SK-N-SH (cell line): ENCODE results near the gene AGO3. TPM values are rescaled to one million over a fixed set of nuclear protein-coding genes. Genes with fewer than 3 reads are reported as not detected.

Source experiments
- CTCF ChIA-PET: fragments of 300-600, 350-600 bp; formaldehyde crosslinking; extraction: SDS; loops from one replicate; lab custom pipeline; 2021; lab: Yijun Ruan, JAX
- POLR2A ChIA-PET: fragments of 350-600 bp; sonication (Branson Sonifier 250); formaldehyde crosslinking; extraction: SDS; loops from one replicate; lab custom pipeline; 2020; ENCODE audit warnings: antibody characterized with exemption, inconsistent platforms; lab: Yijun Ruan, JAX
- DNase-seq: peaks from one replicate; pipeline ENCODE4 v3.0.0; 2012
- H2AFZ ChIP-seq: fragments of 200-600 bp; sonication (generic); 2 replicates; pipeline ENCODE4 v1.8.1; 2016; ENCODE audit warnings: antibody characterized with exemption, mild to moderate bottlenecking, low read depth
- H3F3A ChIP-seq: fragments of 200-600 bp; sonication (generic); replicated peaks from 2 replicates; pipeline ENCODE3; 2016; ENCODE audit warnings: antibody characterized with exemption, mild to moderate bottlenecking; ENCODE audit not compliant: insufficient read depth
- H3K27ac ChIP-seq, 2 experiments: fragments of 200-500 bp in 1 of 2; fragments of 200-600 bp in 1 of 2; sonication (Bioruptor generic) in 1 of 2; sonication (generic), shearing (Covaris generic) in 1 of 2; 2 replicates each; pipeline versions ENCODE4 v1.5.1 to v1.6.1; 2014 to 2016; ENCODE audit warnings: low read depth in 2 of 2, inconsistent platforms in 1 of 2, low read length in 1 of 2, mild to moderate bottlenecking in 1 of 2, mixed read lengths in 1 of 2
- H3K27me3 ChIP-seq: fragments of 200-600 bp; sonication (generic), shearing (Covaris generic); 2 replicates; pipeline ENCODE4 v1.6.1; 2016; ENCODE audit warnings: mixed run types; ENCODE audit not compliant: insufficient read depth
- H3K36me3 ChIP-seq, 2 experiments: fragments of 200-500 bp in 1 of 2; fragments of 200-600 bp in 1 of 2; sonication (Bioruptor generic) in 1 of 2; sonication (generic) in 1 of 2; replicated peaks in 1 of 2; 2 replicates each; pipeline versions ENCODE3 to v1.5.1; 2014 to 2016; ENCODE audit warnings: low read length in 1 of 2, mild to moderate bottlenecking in 1 of 2; ENCODE audit not compliant: insufficient read depth in 2 of 2, control insufficient read depth in 1 of 2
- H3K4me1 ChIP-seq, 2 experiments: fragments of 200-500 bp in 1 of 2; fragments of 200-600 bp in 1 of 2; sonication (Bioruptor generic) in 1 of 2; sonication (generic), shearing (Covaris generic) in 1 of 2; 2 replicates each; pipeline versions ENCODE4 v1.5.1 to v1.6.1; 2014 to 2016; ENCODE audit warnings: low read depth in 1 of 2, low read length in 1 of 2, mixed run types in 1 of 2; ENCODE audit not compliant: insufficient read depth in 2 of 2, control insufficient read depth in 1 of 2
- H3K4me2 ChIP-seq: fragments of 200-600 bp; sonication (generic), shearing (Covaris generic); 2 replicates; pipeline ENCODE4 v1.6.1; 2017; ENCODE audit warnings: mixed run types
- H3K4me3 ChIP-seq, 2 experiments: fragments of 200-500 bp in 1 of 2; fragments of 200-600 bp in 1 of 2; sonication (Bioruptor generic) in 1 of 2; sonication (generic), shearing (Covaris generic) in 1 of 2; 2 replicates each; pipeline versions ENCODE4 v1.5.1 to v1.8.1; 2014 to 2016; ENCODE audit warnings: low read depth in 2 of 2, inconsistent platforms in 1 of 2, low read length in 1 of 2, mild to moderate bottlenecking in 1 of 2, mixed read lengths in 1 of 2, moderate library complexity in 1 of 2
- H3K79me2 ChIP-seq: fragments of 200-600 bp; sonication (generic); 2 replicates; pipeline ENCODE4 v1.8.1; 2017; ENCODE audit warnings: mild to moderate bottlenecking; ENCODE audit not compliant: insufficient read depth
- H3K9ac ChIP-seq: fragments of 200-600 bp; sonication (generic); 2 replicates; pipeline ENCODE4 v1.6.1; 2017; ENCODE audit warnings: mixed run types
- H3K9me2 ChIP-seq: fragments of 200-600 bp; sonication (generic); 2 replicates; pipeline ENCODE4 v1.6.1; 2017; ENCODE audit warnings: mixed run types
- H3K9me3 ChIP-seq: fragments of 200-600 bp; sonication (generic); 2 replicates; pipeline ENCODE4 v1.6.1; 2017; ENCODE audit warnings: mixed run types, mild to moderate bottlenecking, moderate library complexity
- H4K20me1 ChIP-seq: fragments of 200-600 bp; sonication (generic); 2 replicates; pipeline ENCODE4 v1.6.1; 2017; ENCODE audit warnings: mild to moderate bottlenecking, mixed run types; ENCODE audit not compliant: insufficient read depth
- ELF1 ChIP-seq: IDR thresholded peaks from 2 replicates; pipeline ENCODE4 v1.4.0; 2012
- EP300 ChIP-seq, 2 experiments: IDR thresholded peaks; 2 replicates each; pipeline versions ENCODE4 v1.4.0 to v1.6.1; 2012; ENCODE audit warnings: borderline replicate concordance in 1 of 2, low read depth in 1 of 2, low read length in 1 of 2
- FOSL2 ChIP-seq: IDR thresholded peaks from 2 replicates; pipeline ENCODE4 v1.4.0; 2012; ENCODE audit warnings: low read depth, mild to moderate bottlenecking, moderate library complexity, borderline replicate concordance
- GABPA ChIP-seq: IDR thresholded peaks from 2 replicates; pipeline ENCODE4 v1.4.0; 2012; ENCODE audit warnings: low read depth, mild to moderate bottlenecking
- MXI1 ChIP-seq: IDR thresholded peaks from 2 replicates; pipeline ENCODE4 v1.6.1; 2012; ENCODE audit warnings: mild to moderate bottlenecking, low read depth, low read length, improper control_type of control experiment
- NRF1 ChIP-seq: IDR thresholded peaks from 2 replicates; pipeline ENCODE4 v1.6.1; 2012; ENCODE audit warnings: low read depth, mild to moderate bottlenecking, low read length
- RAD21 ChIP-seq: IDR thresholded peaks from 2 replicates; pipeline ENCODE4 v1.6.1; 2012; ENCODE audit warnings: mild to moderate bottlenecking, low read length
- RXRA ChIP-seq: IDR thresholded peaks from 2 replicates; pipeline ENCODE4 v1.4.0; 2012; ENCODE audit warnings: low read depth, mild to moderate bottlenecking, borderline replicate concordance
- SMC3 ChIP-seq: IDR thresholded peaks from 2 replicates; pipeline ENCODE4 v1.6.1; 2012; ENCODE audit warnings: low read depth, low read length, improper control_type of control experiment
- TCF12 ChIP-seq: IDR thresholded peaks from 2 replicates; pipeline ENCODE4 v1.4.0; 2012
- WGBS: methylation state at CpG from one replicate; pipeline ENCODE4 v1.1.6; 2017; ENCODE audit warnings: low lambda C conversion rate; 5-methylcytosine and 5-hydroxymethylcytosine counted together
- polyA plus RNA-seq, 3 experiments: library from polyadenylated mRNA; depleted of rRNA; stranded (reverse); fragments of >200 nt; gene quantifications; 2 replicates each; pipeline ENCODE4 v1.2.3, GENCODE V29; 2012
- TF ChIP-seq, protein P1 (sequence below): IDR thresholded peaks from 2 replicates; pipeline ENCODE4 v1.4.0; 2012; ENCODE audit warnings: low read depth
- TF ChIP-seq, protein P2 (sequence below): IDR thresholded peaks from 2 replicates; pipeline ENCODE4 v1.4.0; 2012; ENCODE audit warnings: low read depth, borderline replicate concordance
- TF ChIP-seq, protein P3 (sequence below): IDR thresholded peaks from 2 replicates; pipeline ENCODE4 v1.4.0; 2012; ENCODE audit warnings: low read depth, borderline replicate concordance
- TF ChIP-seq, protein P4 (sequence below): fragments of 200-600 bp; sonication (generic); IDR thresholded peaks from 2 replicates; pipeline ENCODE4 v1.6.1; 2017; ENCODE audit warnings: antibody characterized with exemption, mild to moderate bottlenecking, moderate library complexity
- TF ChIP-seq, protein P5 (sequence below): fragments of 150-350 bp; IDR thresholded peaks from 2 replicates; pipeline ENCODE4 v1.6.1; 2017; ENCODE audit warnings: antibody characterized with exemption, low read length, low read depth, borderline replicate concordance

Gene AGO3
- polyA plus RNA-seq, 1 of the 3 experiments (the other 2 are of a cell fraction): 6.7 TPM

DNA sequence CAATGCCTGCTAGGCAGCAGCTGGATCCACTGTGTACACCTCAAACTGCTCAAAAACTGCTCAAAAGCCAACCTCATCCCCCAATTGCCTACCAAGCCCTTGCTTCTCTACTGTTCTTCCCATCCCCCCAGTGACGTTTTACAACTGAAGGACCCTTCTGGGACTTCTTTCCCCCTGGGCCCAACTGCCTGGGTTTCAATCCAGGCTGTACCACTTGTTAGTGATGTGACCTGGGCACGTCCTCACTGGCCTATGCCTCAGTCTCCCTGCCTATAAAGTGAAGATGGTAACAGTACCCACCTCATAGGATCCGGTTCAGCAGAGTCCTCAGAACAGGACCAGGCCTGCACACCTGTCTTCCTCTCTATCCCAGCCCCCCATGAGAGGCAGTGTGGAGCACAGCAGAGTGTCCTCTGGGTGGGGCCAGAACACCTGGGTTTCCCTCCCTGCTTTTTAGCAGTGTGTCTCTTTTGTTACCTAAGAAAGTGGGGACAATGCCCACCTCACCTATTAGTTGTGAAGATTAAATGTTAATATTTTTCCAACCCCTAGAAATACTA, 151.1 kb downstream of the AGO3 start:
- Histone ChIP-seq H2AFZ (no peak overlapping the region), H3K4me1 (peaks cover 0 to 8% of the 10 kb centered on the region in 2 experiments; a peak in 1 of 4 replicates)
- POLR2A ChIA-PET: no interaction called here

DNA sequence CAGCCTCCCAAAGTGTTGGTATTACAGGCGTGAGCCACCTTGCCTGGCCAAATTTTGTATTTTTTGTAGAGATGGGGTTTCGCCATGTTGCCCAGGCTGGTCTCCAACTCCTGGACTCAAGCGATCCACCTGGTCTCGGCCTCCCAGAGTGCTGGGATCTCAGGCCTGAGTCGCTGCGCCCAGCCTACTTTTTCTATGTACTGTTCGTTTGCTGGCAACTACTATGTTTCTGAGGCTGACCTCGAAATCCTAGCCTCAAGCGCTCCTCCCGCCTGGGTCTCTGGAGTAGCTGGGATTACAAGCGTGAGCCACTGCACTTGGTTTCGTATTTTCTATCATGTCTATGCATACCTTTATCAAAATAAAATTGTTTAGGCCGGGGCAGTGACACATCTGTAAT, 152.3 kb downstream of the AGO3 start:
- no peak overlapping the region for H3K4me2 ChIP-seq
- H3K27ac ChIP-seq: no peak overlapping the region
- DNase-seq: no peak
- no peak overlapping the region for H3K4me3 ChIP-seq
- H3K27me3 ChIP-seq: no peaks in the 10 kb centered on the region
- ChIA-PET CTCF (interaction anchor here (0.8 to 2.2 kb wide), 5 partner anchors 17 to 202 kb away, joined by 3 to 12 read pairs (median 3); partner anchors contain the start of gene TRAPPC3), POLR2A (no interaction called here)
- WGBS: 86% methylated on average over 13 of the region's 13 CpGs
- H4K20me1 ChIP-seq: no peaks in the 10 kb centered on the region
- no peaks in the 10 kb centered on the region for H3K9me3 ChIP-seq
- no peaks in the 10 kb centered on the region for H3K9me2 ChIP-seq
- peak overlapping the region; percentile 95; the same call in 1 of the 2 replicates for H2AFZ ChIP-seq
- H3K4me1 ChIP-seq: peaks cover 0 to 11% of the 10 kb centered on the region in 2 experiments; a peak in 1 of 4 replicates
- H3K36me3 ChIP-seq: no peaks in the 10 kb centered on the region
- no peaks in the 10 kb centered on the region for H3K79me2 ChIP-seq
- H3K9ac ChIP-seq: no peak overlapping the region
- H3F3A ChIP-seq: peaks cover 6% of the 10 kb centered on the region
- TF ChIP-seq, protein P1, sequence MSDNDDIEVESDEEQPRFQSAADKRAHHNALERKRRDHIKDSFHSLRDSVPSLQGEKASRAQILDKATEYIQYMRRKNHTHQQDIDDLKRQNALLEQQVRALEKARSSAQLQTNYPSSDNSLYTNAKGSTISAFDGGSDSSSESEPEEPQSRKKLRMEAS: no peak
- TF ChIP-seq, protein P2, sequence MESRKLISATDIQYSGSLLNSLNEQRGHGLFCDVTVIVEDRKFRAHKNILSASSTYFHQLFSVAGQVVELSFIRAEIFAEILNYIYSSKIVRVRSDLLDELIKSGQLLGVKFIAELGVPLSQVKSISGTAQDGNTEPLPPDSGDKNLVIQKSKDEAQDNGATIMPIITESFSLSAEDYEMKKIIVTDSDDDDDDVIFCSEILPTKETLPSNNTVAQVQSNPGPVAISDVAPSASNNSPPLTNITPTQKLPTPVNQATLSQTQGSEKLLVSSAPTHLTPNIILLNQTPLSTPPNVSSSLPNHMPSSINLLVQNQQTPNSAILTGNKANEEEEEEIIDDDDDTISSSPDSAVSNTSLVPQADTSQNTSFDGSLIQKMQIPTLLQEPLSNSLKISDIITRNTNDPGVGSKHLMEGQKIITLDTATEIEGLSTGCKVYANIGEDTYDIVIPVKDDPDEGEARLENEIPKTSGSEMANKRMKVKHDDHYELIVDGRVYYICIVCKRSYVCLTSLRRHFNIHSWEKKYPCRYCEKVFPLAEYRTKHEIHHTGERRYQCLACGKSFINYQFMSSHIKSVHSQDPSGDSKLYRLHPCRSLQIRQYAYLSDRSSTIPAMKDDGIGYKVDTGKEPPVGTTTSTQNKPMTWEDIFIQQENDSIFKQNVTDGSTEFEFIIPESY: no peak
- TF ChIP-seq, protein P3, sequence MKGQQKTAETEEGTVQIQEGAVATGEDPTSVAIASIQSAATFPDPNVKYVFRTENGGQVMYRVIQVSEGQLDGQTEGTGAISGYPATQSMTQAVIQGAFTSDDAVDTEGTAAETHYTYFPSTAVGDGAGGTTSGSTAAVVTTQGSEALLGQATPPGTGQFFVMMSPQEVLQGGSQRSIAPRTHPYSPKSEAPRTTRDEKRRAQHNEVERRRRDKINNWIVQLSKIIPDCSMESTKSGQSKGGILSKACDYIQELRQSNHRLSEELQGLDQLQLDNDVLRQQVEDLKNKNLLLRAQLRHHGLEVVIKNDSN: no peak
- TF ChIP-seq FOSL2 (no peak), ELF1 (no peak), EP300 (IDR thresholded peaks at IDR 0.05; ENCODE audit: borderline replicate concordance in 1 of 2, low read depth in 1 of 2, low read length in 1 of 2) (no peak)
- TF ChIP-seq, protein P4, sequence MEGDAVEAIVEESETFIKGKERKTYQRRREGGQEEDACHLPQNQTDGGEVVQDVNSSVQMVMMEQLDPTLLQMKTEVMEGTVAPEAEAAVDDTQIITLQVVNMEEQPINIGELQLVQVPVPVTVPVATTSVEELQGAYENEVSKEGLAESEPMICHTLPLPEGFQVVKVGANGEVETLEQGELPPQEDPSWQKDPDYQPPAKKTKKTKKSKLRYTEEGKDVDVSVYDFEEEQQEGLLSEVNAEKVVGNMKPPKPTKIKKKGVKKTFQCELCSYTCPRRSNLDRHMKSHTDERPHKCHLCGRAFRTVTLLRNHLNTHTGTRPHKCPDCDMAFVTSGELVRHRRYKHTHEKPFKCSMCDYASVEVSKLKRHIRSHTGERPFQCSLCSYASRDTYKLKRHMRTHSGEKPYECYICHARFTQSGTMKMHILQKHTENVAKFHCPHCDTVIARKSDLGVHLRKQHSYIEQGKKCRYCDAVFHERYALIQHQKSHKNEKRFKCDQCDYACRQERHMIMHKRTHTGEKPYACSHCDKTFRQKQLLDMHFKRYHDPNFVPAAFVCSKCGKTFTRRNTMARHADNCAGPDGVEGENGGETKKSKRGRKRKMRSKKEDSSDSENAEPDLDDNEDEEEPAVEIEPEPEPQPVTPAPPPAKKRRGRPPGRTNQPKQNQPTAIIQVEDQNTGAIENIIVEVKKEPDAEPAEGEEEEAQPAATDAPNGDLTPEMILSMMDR: no peak

More for the DNA sequence above, 151.1 kb downstream of the AGO3 start:
- no peak for DNase-seq
- Histone ChIP-seq H3K4me3 (no peak overlapping the region), H3K27me3 (no peaks in the 10 kb centered on the region), H4K20me1 (no peaks in the 10 kb centered on the region), H3K79me2 (no peaks in the 10 kb centered on the region), H3K9ac (no peak overlapping the region), H3K36me3 (no peaks in the 10 kb centered on the region), H3F3A (peaks cover 6% of the 10 kb centered on the region), H3K9me3 (no peaks in the 10 kb centered on the region), H3K4me2 (no peak overlapping the region), H3K9me2 (no peaks in the 10 kb centered on the region), H3K27ac (no peak overlapping the region)
- TF ChIP-seq SMC3: no peak
- TF ChIP-seq, protein P1: no peak
- no peak for TF ChIP-seq GABPA
- TF ChIP-seq, protein P5, sequence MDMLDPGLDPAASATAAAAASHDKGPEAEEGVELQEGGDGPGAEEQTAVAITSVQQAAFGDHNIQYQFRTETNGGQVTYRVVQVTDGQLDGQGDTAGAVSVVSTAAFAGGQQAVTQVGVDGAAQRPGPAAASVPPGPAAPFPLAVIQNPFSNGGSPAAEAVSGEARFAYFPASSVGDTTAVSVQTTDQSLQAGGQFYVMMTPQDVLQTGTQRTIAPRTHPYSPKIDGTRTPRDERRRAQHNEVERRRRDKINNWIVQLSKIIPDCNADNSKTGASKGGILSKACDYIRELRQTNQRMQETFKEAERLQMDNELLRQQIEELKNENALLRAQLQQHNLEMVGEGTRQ: no peak
- TF ChIP-seq MXI1: no peak
- TF ChIP-seq RXRA: no peak
- TF ChIP-seq, protein P2: no peak
- TF ChIP-seq RAD21: no peak
- TF ChIP-seq TCF12: no peak
- TF ChIP-seq NRF1: no peak
- 87% methylated on average over 3 of the region's 3 CpGs for WGBS
- CTCF ChIA-PET: no interaction called here
